Esophagus muscularis mucosa (tissue), 4 donors: ENCODE data around the gene ROPN1B. TPM values are rescaled to one million over a fixed set of nuclear protein-coding genes. Genes with fewer than 3 reads are reported as not detected.
A peak's percentile ranks its signal among the peaks of the same experiment; 100 is the strongest.

Experiments
- DNase-seq: peaks from one replicate; pipeline ENCODE4 v3.0.0-alpha.2; 2017; ENCODE audit errors: extremely low spot score
- H3K27ac ChIP-seq, 4 donors: fragments of 200-600 bp; sonication (generic); replicated peaks in 1 of 4; 1 replicate in 3 of 4; 2 replicates in 1 of 4; pipeline ENCODE4 v1.5.1; 2016 to 2019; ENCODE audit warnings: mild to moderate bottlenecking in 1 of 4
- H3K27me3 ChIP-seq, 4 donors: fragments of 200-600 bp; sonication (generic); one replicate each; pipeline versions ENCODE4 v1.5.1 to v1.6.0; 2016 to 2019
- H3K36me3 ChIP-seq, 4 donors: fragments of 200-600 bp; sonication (generic); one replicate each; pipeline ENCODE4 v1.5.1; 2016 to 2019
- H3K4me1 ChIP-seq, 4 donors: fragments of 200-600 bp; sonication (generic); one replicate each; pipeline ENCODE4 v1.5.1; 2016 to 2019
- H3K4me3 ChIP-seq, 4 donors: fragments of 200-600 bp; sonication (generic); 1 replicate in 2 of 4; 2 replicates in 2 of 4; pipeline ENCODE4 v1.5.1; 2016 to 2019; ENCODE audit warnings: mild to moderate bottlenecking in 4 of 4, moderate library complexity in 1 of 4
- H3K9me3 ChIP-seq, 4 donors: fragments of 200-600 bp; sonication (generic); 1 replicate in 3 of 4; 2 replicates in 1 of 4; pipeline ENCODE4 v1.5.1; 2016 to 2019
- CTCF ChIP-seq, 3 experiments: fragments of 200-600 bp in 2 of 3; fragments of 450-650 bp in 1 of 3; sonication (generic) in 2 of 3; IDR thresholded peaks; one replicate each; pipeline ENCODE4 v1.5.1; 2017 to 2019; ENCODE audit warnings: antibody characterized with exemption in 3 of 3, mild to moderate bottlenecking in 2 of 3, moderate library complexity in 1 of 3
- EP300 ChIP-seq: sonication (generic); formaldehyde crosslinking; IDR thresholded peaks from one replicate; pipeline ENCODE4 v1.6.1; 2017; ENCODE audit warnings: antibody characterized with exemption
- POLR2A ChIP-seq: fragments of 450-650 bp; IDR thresholded peaks from one replicate; pipeline ENCODE4 v1.6.1; 2017; ENCODE audit warnings: antibody characterized with exemption, moderate library complexity, mild to moderate bottlenecking, low read depth
- POLR2AphosphoS5 ChIP-seq, 2 donors: sonication (generic); formaldehyde crosslinking; IDR thresholded peaks; one replicate each; pipeline ENCODE4 v1.6.1; 2017; ENCODE audit warnings: antibody characterized with exemption in 2 of 2
- WGBS: methylation state at CpG from one replicate; pipeline ENCODE4 v1.1.5; 2018; 5-methylcytosine and 5-hydroxymethylcytosine counted together
- intact Hi-C: fragments of 100-400 bp; cut with DNase I; formaldehyde crosslinking; loops from one replicate; pipeline ENCODE4 v1.15.1; 2023
- total RNA-seq, 4 donors: library from RNA; depleted of rRNA; stranded (reverse); fragments of >200 nt; gene quantifications; one replicate each; pipeline versions ENCODE4 v1.1.0 to v1.2.1, GENCODE V29; 2016

The ROPN1B gene
- total RNA-seq, 4 donors from 2014 or later = 0.52 TPM; not detected in 3

- 96% methylated on average over 3 of the region's 3 CpGs for WGBS
- Histone ChIP-seq H3K27ac (no peak overlapping the region), H3K4me3 (no peak overlapping the region), H3K36me3 (peaks cover 43 to 88% (median 55%) of the 10 kb centered on the region in 4 donors), H3K27me3 (no peaks in the 10 kb centered on the region), H3K9me3 (no peaks in the 10 kb centered on the region), H3K4me1 (no peaks in the 10 kb centered on the region)
- intact Hi-C loops = no loop called here
- TF ChIP-seq EP300 (no peak), CTCF (IDR thresholded peaks at IDR 0.05) (no peak)
- no peak for DNase-seq
Observed at GRCh38 chr3:126008219-126008618, 39.2 kb downstream of the ROPN1B start.

DNA sequence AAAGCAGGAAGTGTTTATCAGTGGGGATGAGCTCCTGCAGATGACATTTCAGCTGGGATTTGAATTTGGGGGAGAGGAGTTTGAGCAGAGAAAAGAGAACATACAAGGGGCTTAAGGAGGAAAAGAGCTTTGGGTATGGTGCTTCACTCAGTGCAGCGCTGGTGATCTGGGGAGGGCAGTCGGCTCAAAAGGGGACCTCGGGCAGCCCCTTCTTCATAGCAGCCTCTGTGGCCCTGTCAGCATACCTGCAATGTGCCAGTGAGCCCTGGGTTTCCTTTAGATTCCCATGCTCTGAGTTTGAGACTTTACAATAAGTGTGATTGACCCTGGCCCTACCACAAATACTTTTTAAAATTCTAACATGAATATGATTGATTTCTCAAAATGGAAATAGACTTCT is 40.2 kb downstream of the ROPN1B start:
- H3K4me1 ChIP-seq = peaks cover 0 to 3% (median 0%) of the 10 kb centered on the region in 4 donors
- 89% methylated on average over 3 of the region's 3 CpGs for WGBS
- H3K9me3 ChIP-seq = no peaks in the 10 kb centered on the region
- no peaks in the 10 kb centered on the region for H3K27me3 ChIP-seq
- intact Hi-C loops = no loop called here
- no peak overlapping the region for H3K27ac ChIP-seq
- no peak for TF ChIP-seq EP300
- no peak for TF ChIP-seq CTCF (IDR thresholded peaks at IDR 0.05)
- TF ChIP-seq POLR2A = no peak
- no peak for TF ChIP-seq POLR2AphosphoS5 (IDR thresholded peaks at IDR 0.05)
- DNase-seq = peak; percentile 55
- peaks cover 51 to 96% (median 60%) of the 10 kb centered on the region in 4 donors for H3K36me3 ChIP-seq
- no peak overlapping the region for H3K4me3 ChIP-seq

DNA sequence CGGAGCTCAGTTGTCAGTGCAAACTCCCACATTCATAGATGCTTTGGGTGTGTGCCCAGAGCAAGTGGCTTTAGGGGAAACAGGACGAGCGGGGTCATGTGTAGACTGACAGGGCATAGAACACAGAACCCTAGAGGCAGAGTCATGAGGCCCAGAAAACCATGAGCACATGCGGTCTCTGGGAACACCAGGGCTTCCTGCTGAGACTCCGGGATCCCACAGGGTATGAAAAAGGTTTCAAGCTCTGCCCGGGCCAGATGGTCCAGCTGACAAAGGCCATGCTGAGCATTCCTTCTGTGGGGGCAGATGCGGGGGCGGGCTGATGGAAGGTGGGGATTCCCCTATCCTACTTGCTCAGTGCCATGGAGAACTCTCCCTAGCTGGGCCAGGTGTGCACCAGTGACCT is 44.8 kb downstream of the ROPN1B start:
- 72% methylated on average over 8 of the region's 8 CpGs for WGBS
- intact Hi-C loops = no loop called here
- Histone ChIP-seq H3K4me3 (no peak overlapping the region), H3K4me1 (peaks cover 0 to 4% (median 2%) of the 10 kb centered on the region in 4 donors), H3K36me3 (peaks cover 36 to 83% (median 55%) of the 10 kb centered on the region in 4 donors), H3K27ac (no peak overlapping the region), H3K27me3 (no peaks in the 10 kb centered on the region), H3K9me3 (no peaks in the 10 kb centered on the region)
- peak; percentile 91 for DNase-seq
- TF ChIP-seq POLR2AphosphoS5 (IDR thresholded peaks at IDR 0.05) (no peak), POLR2A (no peak), EP300 (no peak), CTCF (IDR thresholded peaks at IDR 0.05) (no peak)

DNA sequence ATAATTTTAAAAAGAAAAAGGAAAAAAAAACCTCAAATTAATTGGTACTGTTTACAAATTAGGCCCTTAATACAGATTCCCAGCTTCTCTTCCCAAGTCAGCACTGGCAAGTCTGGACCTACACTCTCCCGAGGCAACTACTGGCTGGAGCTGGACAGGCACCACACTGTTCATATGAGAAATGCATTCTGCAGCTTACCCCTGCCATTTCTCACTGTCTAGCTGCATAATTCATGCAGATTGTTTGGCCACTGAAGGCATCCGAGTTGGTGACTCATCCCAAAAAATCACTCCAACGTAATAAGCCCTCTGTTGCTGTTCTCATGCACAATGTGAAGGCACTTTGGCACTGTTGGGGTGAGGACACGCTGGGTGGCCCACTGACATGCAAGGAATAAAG is 45.3 kb downstream of the ROPN1B start:
- Histone ChIP-seq H3K36me3 (peaks cover 36 to 78% (median 51%) of the 10 kb centered on the region in 4 donors), H3K4me1 (peaks cover 0 to 4% (median 2%) of the 10 kb centered on the region in 4 donors), H3K9me3 (no peaks in the 10 kb centered on the region), H3K4me3 (no peak overlapping the region), H3K27ac (no peak overlapping the region), H3K27me3 (no peaks in the 10 kb centered on the region)
- TF ChIP-seq EP300 = no peak
- TF ChIP-seq POLR2A = no peak
- TF ChIP-seq CTCF (IDR thresholded peaks at IDR 0.05) = no peak
- no peak for TF ChIP-seq POLR2AphosphoS5 (IDR thresholded peaks at IDR 0.05)
- DNase-seq = no peak
- 53% methylated on average over 4 of the region's 4 CpGs for WGBS
- intact Hi-C loops = no loop called here

DNA sequence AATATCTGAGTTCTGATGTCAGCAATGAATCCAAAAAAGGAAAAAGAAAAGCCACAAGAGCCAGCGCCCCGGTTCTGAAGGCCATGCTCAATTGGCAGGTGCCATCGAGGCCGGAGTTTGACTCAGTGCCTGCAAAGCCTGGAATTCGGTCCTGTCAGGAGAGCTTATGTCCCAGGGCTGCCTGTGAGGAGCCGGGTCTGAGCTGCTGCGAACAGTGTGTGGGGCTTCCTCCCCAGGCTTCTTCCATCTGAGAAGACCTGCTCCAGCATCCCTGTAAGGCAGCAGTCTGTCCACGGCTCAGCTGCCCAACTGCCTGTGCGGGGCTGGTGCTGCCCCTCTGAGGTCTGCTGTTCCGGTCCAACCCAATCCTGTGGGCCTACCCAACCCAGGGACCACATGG is 46.1 kb downstream of the ROPN1B start:
- H3K27me3 ChIP-seq = no peaks in the 10 kb centered on the region
- no peak overlapping the region for H3K4me3 ChIP-seq
- TF ChIP-seq POLR2A (no peak), POLR2AphosphoS5 (IDR thresholded peaks at IDR 0.05) (no peak), CTCF (IDR thresholded peaks at IDR 0.05) (no peak), EP300 (no peak)
- 91% methylated on average over 7 of the region's 10 CpGs for WGBS
- intact Hi-C loops = no loop called here
- H3K4me1 ChIP-seq = peaks cover 0 to 4% (median 2%) of the 10 kb centered on the region in 4 donors
- no peak overlapping the region for H3K27ac ChIP-seq
- peak; percentile 89 for DNase-seq
- H3K36me3 ChIP-seq = peaks cover 36 to 80% (median 51%) of the 10 kb centered on the region in 4 donors
- H3K9me3 ChIP-seq = no peaks in the 10 kb centered on the region
